Choroid plexus epithelial cell (primary cell): ENCODE measurements around the gene RAB31.

Source experiments
- DNase-seq: peaks from one replicate; pipeline ENCODE4 v3.0.0-alpha.2; 2010; ENCODE audit warnings: low read depth
- H3K4me3 ChIP-seq: 2 replicates; pipeline ENCODE4 v1.5.1; 2011; ENCODE audit warnings: low read depth, mild to moderate bottlenecking, control low read depth, low read length, moderate library complexity
- TF ChIP-seq, protein P1 (sequence below): conservative IDR thresholded peaks from 2 replicates; pipeline ENCODE4 v1.5.1; 2011; ENCODE audit warnings: low read depth, mild to moderate bottlenecking, control low read depth, inconsistent platforms, low read length, moderate library complexity

RAB31 gene

DNA sequence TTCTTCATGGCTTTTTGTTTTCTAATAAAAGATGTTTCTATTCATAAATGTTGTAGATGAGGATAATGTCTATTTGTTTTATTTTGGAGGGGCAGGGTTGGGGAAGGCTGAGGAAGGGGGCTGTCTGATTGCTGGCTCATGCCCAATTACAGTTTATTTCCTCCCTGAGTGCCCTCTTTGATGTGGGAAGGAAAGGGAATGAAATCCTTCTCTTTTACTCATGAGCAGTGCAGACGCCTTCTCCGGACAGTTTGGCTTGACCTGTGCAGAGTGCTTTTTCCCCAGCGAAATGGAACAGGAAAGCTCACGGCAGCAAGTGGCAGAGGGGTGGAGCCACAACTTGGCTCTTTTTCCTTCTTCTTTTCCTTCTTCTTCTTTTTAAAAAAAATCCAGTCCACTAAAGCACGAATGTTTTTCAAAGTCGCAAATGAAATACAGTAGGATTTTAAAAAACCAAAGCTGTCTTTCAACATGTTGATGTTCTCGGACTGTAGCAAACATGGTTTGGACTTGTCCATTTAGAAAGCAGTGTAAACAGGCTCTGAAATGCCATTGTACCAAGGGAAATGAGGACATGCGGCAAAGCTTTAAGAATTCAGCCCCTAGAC lies 34.5 kb downstream of the RAB31 start:
- H3K4me3 ChIP-seq: no peak overlapping the region
- DNase-seq: peak; percentile 63
- TF ChIP-seq, protein P1, sequence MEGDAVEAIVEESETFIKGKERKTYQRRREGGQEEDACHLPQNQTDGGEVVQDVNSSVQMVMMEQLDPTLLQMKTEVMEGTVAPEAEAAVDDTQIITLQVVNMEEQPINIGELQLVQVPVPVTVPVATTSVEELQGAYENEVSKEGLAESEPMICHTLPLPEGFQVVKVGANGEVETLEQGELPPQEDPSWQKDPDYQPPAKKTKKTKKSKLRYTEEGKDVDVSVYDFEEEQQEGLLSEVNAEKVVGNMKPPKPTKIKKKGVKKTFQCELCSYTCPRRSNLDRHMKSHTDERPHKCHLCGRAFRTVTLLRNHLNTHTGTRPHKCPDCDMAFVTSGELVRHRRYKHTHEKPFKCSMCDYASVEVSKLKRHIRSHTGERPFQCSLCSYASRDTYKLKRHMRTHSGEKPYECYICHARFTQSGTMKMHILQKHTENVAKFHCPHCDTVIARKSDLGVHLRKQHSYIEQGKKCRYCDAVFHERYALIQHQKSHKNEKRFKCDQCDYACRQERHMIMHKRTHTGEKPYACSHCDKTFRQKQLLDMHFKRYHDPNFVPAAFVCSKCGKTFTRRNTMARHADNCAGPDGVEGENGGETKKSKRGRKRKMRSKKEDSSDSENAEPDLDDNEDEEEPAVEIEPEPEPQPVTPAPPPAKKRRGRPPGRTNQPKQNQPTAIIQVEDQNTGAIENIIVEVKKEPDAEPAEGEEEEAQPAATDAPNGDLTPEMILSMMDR: no peak

DNA sequence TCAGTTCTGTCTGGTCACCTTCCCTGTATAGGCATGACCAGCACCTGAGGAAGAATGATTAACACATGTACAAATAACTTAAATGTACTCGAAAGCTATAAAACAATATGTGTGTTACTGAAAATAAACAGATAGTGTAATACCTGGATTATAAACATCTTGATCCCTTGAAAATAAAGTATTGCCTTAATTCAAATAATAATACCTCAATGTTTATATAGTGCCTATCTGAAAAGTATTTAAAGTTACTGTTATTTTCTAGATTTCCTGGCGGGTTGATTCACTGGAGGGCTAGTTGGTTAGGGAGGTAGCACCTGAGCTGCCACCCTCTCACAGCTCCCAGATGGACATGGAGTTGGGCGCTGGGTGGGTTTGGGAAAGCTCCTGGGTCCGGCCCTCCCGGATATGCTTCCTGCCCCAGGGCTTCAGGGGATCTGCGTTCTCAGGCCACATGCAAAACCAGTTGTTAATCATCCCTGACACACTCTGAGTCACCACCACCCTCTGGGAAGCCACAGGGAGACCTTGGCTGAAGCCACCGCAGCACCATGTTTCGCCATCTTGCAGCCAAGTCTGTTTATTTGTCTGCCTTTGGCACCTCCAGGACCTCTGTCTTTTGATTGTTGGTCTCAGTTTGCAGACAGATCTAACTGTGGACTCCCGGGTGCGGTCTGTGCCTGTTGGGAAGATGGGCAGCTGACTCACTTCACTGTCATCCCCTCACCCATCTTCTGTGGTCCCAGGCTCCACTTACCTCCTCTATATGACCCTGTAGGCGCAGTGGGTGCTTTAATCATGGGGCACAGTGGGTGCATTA lies 35.3 kb downstream of the RAB31 start:
- TF ChIP-seq, protein P1: no peak
- DNase-seq: peak; percentile 94
- no peak overlapping the region for H3K4me3 ChIP-seq

DNA sequence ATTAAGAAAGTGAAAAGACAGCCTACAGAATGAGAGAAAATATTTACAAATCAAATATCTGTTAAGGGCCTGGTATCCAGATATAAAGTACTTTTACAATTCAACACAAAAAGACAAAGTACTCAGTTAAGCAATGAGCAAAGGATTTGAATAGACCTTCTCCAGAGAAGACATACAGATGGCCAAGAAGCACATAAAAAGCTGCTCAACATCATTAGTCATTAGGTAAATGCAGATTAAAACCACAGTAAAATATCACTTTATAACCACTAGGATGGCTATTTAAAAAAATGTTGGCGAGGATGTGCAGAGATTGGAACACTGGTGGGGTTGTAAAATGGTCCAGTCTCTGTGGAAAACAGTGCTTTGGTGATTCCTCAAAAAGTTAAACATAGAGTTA lies 38.9 kb downstream of the RAB31 start:
- DNase-seq: no peak
- no peak overlapping the region for H3K4me3 ChIP-seq
- TF ChIP-seq, protein P1: no peak

DNA sequence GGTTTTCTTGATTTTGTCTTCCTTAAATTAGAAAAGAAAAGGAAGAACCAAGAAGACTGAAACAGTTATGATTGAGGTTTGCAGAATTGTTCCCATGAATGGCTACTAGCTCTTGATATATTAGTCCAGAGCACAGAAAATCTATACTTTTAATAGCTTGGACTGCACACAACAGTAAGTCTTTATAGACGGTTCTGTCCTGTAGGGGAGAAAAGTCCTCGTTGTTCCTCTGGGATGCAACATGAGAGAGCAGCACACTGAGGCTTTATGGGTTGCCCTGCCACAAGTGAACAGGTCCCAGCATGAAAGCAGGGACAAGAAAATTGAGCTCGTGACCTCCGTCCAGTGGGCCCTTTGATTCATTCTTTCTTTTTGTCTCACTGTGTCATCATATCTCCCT lies 41.5 kb downstream of the RAB31 start:
- H3K4me3 ChIP-seq: no peak overlapping the region
- TF ChIP-seq, protein P1: no peak
- DNase-seq: no peak

DNA sequence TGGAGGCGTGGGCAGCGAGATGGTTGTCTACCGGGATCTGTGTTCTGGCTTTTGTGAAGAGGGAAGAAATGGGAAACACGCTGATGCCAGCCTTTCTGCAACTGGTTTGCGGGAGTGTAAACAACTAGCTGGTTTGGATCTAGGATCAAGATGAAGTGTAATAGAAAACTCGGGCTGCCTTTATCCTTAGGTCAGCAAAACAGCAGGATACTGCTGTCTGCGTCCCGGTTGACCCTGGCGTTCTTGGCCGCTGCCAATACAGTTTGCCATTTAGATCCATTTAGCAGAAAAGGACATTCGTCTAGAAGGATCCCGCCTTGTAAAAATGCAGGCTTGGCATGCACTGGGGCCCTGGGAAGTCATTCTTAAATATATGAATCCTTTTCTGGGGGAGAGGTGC lies 42.0 kb downstream of the RAB31 start:
- H3K4me3 ChIP-seq: no peak overlapping the region
- TF ChIP-seq, protein P1: no peak
- no peak for DNase-seq

DNA sequence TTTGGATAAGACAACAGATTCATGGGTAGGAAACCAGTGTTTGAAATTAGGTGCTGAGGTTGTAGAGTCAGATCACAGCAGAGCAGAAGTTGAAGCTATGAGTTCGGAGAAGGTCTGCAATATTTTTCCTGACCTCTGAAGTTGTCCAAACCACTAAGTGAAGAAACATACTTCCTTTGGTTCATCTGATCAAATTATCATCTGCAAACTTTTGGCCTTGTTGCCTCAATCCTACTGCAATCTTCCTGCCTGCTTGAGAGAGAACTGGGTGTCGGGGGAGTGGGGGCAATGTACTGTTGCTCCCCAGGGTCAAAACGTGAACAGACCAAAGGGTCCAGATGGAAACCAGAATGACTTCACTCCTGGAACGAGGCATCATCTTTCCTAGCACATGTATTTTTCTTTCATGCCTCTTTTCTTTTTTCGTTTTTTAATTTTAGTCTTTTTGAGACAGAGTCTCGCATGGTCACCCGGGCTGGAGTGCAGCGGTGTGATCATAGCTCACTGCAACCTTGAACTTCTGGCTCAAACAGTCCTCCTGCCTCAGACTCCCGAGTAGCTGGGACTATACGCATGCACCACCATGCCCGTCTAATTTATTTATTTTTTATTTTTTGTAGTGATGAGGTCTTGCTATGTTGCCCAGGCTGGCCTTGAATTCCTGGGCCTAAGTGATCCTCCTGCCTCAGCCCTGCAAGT lies 42.7 kb downstream of the RAB31 start:
- no peak overlapping the region for H3K4me3 ChIP-seq
- peak; percentile 57 for DNase-seq
- TF ChIP-seq, protein P1: no peak
